Stimulated activated CD4-positive, alpha-beta T cell treated with anti-CD3 and anti-CD28 coated beads, Interleukin-12 subunit alpha, Interleukin-12 subunit beta, amount 100 ng/mL, for 48 hours (primary cell): ENCODE measurements around the gene ZNF775.
A peak's percentile ranks its signal among the peaks of the same experiment; 100 is the strongest.

Source experiments
- DNase-seq, 3 donors: peaks; one replicate each; pipeline ENCODE4 v3.0.0-alpha.2; 2020; ENCODE audit warnings: low read depth in 2 of 3, low spot score in 1 of 3

ZNF775 gene

GRCh38 chr7:150410131-150410530 lies 31.0 kb downstream of the ZNF775 start:
- no peak for DNase-seq

- DNase-seq = no peak
Observed at GRCh38 chr7:150410680-150411346, 31.7 kb downstream of the ZNF775 start.

- DNase-seq = no peak
Observed at GRCh38 chr7:150411606-150412005, 32.5 kb downstream of the ZNF775 start.

GRCh38 chr7:150412016-150412415 lies 32.9 kb downstream of the ZNF775 start:
- no peak for DNase-seq

- no peak for DNase-seq
Observed at GRCh38 chr7:150412518-150413488, 33.7 kb downstream of the ZNF775 start.

- DNase-seq = no peak
Observed at GRCh38 chr7:150413640-150414081, 34.5 kb downstream of the ZNF775 start.

- no peak for DNase-seq
Observed at GRCh38 chr7:150415161-150416153, 36.3 kb downstream of the ZNF775 start.

- no peak for DNase-seq
Observed at GRCh38 chr7:150417239-150417638, 38.1 kb downstream of the ZNF775 start.

GRCh38 chr7:150417863-150418262 lies 38.7 kb downstream of the ZNF775 start:
- DNase-seq = no peak

GRCh38 chr7:150420242-150420641 lies 41.1 kb downstream of the ZNF775 start:
- no peak for DNase-seq

GRCh38 chr7:150420987-150421674 lies 42.0 kb downstream of the ZNF775 start:
- peak; percentile 69 to 88 (median 82) for DNase-seq

- DNase-seq = no peak
Observed at GRCh38 chr7:150421831-150422230, 42.7 kb downstream of the ZNF775 start.

- no peak for DNase-seq
Observed at GRCh38 chr7:150425670-150426069, 46.5 kb downstream of the ZNF775 start.

- DNase-seq = no peak
Observed at GRCh38 chr7:150428671-150429451, 49.7 kb downstream of the ZNF775 start.

GRCh38 chr7:150429699-150430098 lies 50.6 kb downstream of the ZNF775 start:
- DNase-seq = no peak

GRCh38 chr7:150430465-150431085 lies 51.4 kb downstream of the ZNF775 start:
- no peak for DNase-seq

GRCh38 chr7:150431839-150432658 lies 52.9 kb downstream of the ZNF775 start:
- DNase-seq = no peak
